Neural crest cell (in vitro differentiated cells): ENCODE results near the gene BEGAIN. TPM values are rescaled to one million over a fixed set of nuclear protein-coding genes. Genes with fewer than 3 reads are reported as not detected.

ENCODE experiments used
- DNase-seq: peaks from one replicate; pipeline ENCODE4 v3.0.0; 2021; ENCODE audit warnings: low read depth, mixed read lengths, low spot score
- H3K27ac Mint-ChIP-seq: one replicate; pipeline ENCODE4 v1.8.0; 2021; ENCODE audit warnings: mild to moderate bottlenecking, mixed read lengths; ENCODE audit not compliant: unreplicated experiment
- H3K27me3 Mint-ChIP-seq: 2 replicates; pipeline ENCODE4 v1.8.0; 2021; ENCODE audit warnings: low read depth, mild to moderate bottlenecking, mixed read lengths
- H3K36me3 Mint-ChIP-seq: 2 replicates; pipeline ENCODE4 v1.8.0; 2021; ENCODE audit warnings: low read depth, mild to moderate bottlenecking, mixed read lengths
- H3K4me1 Mint-ChIP-seq: 2 replicates; pipeline ENCODE4 v1.8.0; 2021; ENCODE audit warnings: mixed read lengths
- H3K4me3 Mint-ChIP-seq: one replicate; pipeline ENCODE4 v1.8.0; 2021; ENCODE audit warnings: mild to moderate bottlenecking, mixed read lengths
- H3K9me3 Mint-ChIP-seq: 2 replicates; pipeline ENCODE4 v1.8.0; 2021; ENCODE audit warnings: mixed read lengths
- CTCF ChIP-seq: fragments of 200-600 bp; sonication (generic); conservative IDR thresholded peaks from 2 replicates; pipeline ENCODE4 v1.5.0; 2021; ENCODE audit warnings: antibody characterized with exemption, mild to moderate bottlenecking
- total RNA-seq: library from RNA; stranded (reverse); gene quantifications from 2 replicates; pipeline ENCODE4 v1.2.1, GENCODE V29; 2021

BEGAIN gene
- total RNA-seq, 1 donor from 2014 or later, result 4.8 TPM

GRCh38 chr14:100552524-100553125, 34.6 kb downstream of the BEGAIN start:
- no peak for DNase-seq
- Mint-ChIP-seq H3K4me1 (no peaks in the 10 kb centered on the region), H3K4me3 (no peak overlapping the region), H3K36me3 (no peaks in the 10 kb centered on the region), H3K27ac (no peak overlapping the region), H3K9me3 (no peaks in the 10 kb centered on the region), H3K27me3 (no peaks in the 10 kb centered on the region)
- TF ChIP-seq CTCF, result no peak

GRCh38 chr14:100551056-100551455, 36.2 kb downstream of the BEGAIN start:
- Mint-ChIP-seq H3K36me3 (no peaks in the 10 kb centered on the region), H3K9me3 (no peaks in the 10 kb centered on the region), H3K27ac (no peak overlapping the region), H3K4me3 (no peak overlapping the region), H3K27me3 (no peaks in the 10 kb centered on the region), H3K4me1 (no peaks in the 10 kb centered on the region)
- no peak for DNase-seq
- no peak for TF ChIP-seq CTCF

GRCh38 chr14:100549834-100550625, 37.2 kb downstream of the BEGAIN start:
- no peak overlapping the region for H3K27ac Mint-ChIP-seq
- no peak for TF ChIP-seq CTCF
- no peak overlapping the region for H3K4me3 Mint-ChIP-seq
- H3K4me1 Mint-ChIP-seq, result peaks cover 6% of the 10 kb centered on the region
- no peaks in the 10 kb centered on the region for H3K36me3 Mint-ChIP-seq
- no peaks in the 10 kb centered on the region for H3K9me3 Mint-ChIP-seq
- no peak for DNase-seq
- H3K27me3 Mint-ChIP-seq, result no peaks in the 10 kb centered on the region

- H3K27me3 Mint-ChIP-seq, result no peaks in the 10 kb centered on the region
- H3K4me3 Mint-ChIP-seq, result no peak overlapping the region
- TF ChIP-seq CTCF, result no peak
- peaks cover 6% of the 10 kb centered on the region for H3K4me1 Mint-ChIP-seq
- no peak overlapping the region for H3K27ac Mint-ChIP-seq
- no peaks in the 10 kb centered on the region for H3K9me3 Mint-ChIP-seq
- H3K36me3 Mint-ChIP-seq, result no peaks in the 10 kb centered on the region
- no peak for DNase-seq
Observed at GRCh38 chr14:100548939-100549338, 38.3 kb downstream of the BEGAIN start.

GRCh38 chr14:100548295-100548655, 38.9 kb downstream of the BEGAIN start:
- Mint-ChIP-seq H3K9me3 (no peaks in the 10 kb centered on the region), H3K4me3 (no peak overlapping the region), H3K36me3 (no peaks in the 10 kb centered on the region), H3K27me3 (no peaks in the 10 kb centered on the region), H3K27ac (no peak overlapping the region), H3K4me1 (peaks cover 6% of the 10 kb centered on the region)
- no peak for DNase-seq
- TF ChIP-seq CTCF, result no peak
